Activated T-helper 9 cell treated with anti-CD3 and anti-CD28 coated beads, Interleukin-2, amount 50 U/mL, for 16 hours (primary cell): ENCODE results near the gene NOL4L.
A peak's percentile ranks its signal among the peaks of the same experiment; 100 is the strongest.

Experiments
- DNase-seq: peaks from one replicate; pipeline ENCODE4 v3.0.0-alpha.2; 2020; ENCODE audit warnings: low read depth

The NOL4L gene

DNA sequence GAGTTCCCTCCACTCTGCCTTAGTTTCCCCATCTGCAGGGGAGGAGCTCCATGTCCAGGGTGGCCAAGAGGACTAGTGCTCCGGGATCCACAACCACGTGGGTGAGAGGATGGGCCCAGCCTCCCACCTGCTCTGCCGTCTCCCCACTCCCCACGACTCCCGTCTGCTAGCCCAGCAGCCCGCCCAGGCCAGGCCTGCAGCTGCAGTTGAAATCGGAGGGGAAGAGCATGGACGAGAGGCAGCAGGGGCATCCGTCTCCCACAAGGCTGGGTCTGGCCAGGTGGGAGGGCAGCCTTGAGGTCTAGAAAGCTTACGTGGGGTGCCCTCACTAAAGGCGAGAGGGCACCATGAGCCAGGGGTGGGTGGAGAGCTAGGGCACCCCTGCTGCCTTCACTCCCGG, 8.6 kb downstream of the NOL4L start:
- no peak for DNase-seq

- DNase-seq = no peak
Observed at GRCh38 chr20:32575805-32576204, 9.3 kb downstream of the NOL4L start.

- no peak for DNase-seq
Observed at GRCh38 chr20:32575227-32575581, 9.9 kb downstream of the NOL4L start.

DNA sequence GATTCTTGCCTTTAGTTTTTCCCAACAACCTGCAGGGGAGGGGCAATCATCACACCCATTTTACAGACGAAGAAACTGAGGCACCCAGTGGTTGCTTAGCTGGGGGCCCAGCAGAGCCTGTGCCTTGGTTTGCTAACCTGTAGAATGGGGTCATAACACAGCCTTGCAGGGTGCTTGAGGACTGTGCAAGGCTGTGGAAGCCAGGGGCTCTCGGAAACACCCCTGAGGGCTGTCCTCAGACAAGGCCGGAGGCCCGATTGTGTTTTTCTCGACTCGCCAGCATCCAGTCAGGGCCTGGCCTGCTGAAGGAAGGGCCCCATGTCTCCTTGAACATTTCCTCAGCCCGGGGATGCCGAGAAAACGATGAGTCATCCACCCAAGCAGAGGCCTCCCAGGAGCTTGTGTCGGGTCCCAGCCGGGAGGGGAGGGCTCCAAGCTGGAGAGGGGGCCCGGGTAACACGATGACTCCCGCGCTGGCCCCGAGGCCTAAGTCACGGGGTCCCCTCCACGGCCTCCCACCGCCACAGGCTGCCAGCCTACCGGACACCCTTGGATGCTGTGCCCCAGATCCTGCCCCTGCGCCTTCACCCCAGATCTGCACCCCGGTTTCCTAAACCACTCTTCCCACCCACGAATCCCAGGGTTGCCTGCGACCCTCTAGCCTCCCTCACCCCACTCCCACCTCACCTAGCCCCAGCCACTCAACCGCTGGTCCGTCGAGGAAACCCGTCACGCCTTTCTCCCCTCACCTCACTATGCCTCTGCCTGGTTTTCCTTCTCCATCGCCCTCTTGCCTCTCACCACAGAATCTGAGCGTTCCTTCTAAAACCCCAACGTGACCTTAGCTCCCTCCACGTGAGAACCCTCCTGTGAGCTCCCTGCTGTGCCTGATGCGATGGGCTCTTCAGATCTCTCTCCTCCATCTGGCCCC, 10.6 kb downstream of the NOL4L start:
- peak; percentile 18 for DNase-seq

GRCh38 chr20:32573167-32573851, 11.8 kb downstream of the NOL4L start:
- DNase-seq = no peak

DNA sequence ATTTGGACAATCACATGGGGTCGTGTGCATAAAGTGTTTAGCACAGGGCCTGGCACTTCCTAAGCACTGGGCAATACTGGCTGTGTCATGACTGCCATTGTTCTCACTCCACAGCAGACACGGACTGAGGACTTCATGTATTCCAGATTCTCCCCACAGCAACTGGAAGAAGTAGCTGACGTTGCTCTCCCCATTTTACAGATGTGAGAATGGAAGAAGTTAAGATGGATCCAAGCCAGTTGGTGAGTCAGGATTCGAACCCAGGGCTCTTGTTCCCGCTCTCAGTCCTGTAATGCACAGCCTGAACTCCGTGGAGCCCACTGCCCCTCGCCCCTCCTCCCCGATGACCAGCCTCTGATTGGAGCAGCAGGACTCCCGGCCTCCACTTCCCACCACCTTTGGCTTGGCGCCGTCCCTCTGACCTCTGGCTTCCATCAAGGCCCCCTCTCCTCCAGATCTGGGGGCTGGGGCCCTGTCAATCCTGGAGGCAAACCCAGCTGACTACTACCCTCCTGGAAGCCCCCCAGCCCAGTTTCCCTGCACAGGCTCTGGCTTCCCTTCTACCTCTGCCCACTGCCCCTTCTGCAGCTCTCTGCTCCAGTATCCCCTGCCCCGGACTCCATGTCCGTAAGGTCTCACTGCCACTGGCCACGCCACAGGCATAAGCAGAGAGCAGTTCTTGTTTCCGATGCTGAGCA, 12.7 kb downstream of the NOL4L start:
- DNase-seq = no peak

- DNase-seq = no peak
Observed at GRCh38 chr20:32571566-32571965, 13.6 kb downstream of the NOL4L start.

- DNase-seq = no peak
Observed at GRCh38 chr20:32570401-32571190, 14.5 kb downstream of the NOL4L start.

- no peak for DNase-seq
Observed at GRCh38 chr20:32569380-32570305, 15.5 kb downstream of the NOL4L start.

DNA sequence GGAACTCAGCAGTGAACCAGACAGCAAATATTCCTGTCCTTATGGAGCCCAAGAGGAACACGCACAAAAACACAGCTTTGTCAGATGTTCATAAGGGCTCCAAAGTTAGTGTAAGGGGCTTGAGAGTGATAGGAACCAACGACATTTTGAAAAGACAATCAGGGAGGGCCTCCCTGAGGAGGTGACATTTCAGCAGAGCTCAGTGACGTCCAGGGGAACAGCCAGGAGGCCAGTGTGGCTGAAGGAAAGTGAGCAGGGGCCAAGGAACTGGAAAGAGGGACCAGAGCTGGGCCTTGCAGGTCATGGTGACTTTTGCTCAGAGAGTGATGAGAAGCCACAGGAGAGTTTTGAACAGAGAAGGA, 16.1 kb downstream of the NOL4L start:
- no peak for DNase-seq

- DNase-seq = no peak
Observed at GRCh38 chr20:32567384-32568178, 17.6 kb downstream of the NOL4L start.

DNA sequence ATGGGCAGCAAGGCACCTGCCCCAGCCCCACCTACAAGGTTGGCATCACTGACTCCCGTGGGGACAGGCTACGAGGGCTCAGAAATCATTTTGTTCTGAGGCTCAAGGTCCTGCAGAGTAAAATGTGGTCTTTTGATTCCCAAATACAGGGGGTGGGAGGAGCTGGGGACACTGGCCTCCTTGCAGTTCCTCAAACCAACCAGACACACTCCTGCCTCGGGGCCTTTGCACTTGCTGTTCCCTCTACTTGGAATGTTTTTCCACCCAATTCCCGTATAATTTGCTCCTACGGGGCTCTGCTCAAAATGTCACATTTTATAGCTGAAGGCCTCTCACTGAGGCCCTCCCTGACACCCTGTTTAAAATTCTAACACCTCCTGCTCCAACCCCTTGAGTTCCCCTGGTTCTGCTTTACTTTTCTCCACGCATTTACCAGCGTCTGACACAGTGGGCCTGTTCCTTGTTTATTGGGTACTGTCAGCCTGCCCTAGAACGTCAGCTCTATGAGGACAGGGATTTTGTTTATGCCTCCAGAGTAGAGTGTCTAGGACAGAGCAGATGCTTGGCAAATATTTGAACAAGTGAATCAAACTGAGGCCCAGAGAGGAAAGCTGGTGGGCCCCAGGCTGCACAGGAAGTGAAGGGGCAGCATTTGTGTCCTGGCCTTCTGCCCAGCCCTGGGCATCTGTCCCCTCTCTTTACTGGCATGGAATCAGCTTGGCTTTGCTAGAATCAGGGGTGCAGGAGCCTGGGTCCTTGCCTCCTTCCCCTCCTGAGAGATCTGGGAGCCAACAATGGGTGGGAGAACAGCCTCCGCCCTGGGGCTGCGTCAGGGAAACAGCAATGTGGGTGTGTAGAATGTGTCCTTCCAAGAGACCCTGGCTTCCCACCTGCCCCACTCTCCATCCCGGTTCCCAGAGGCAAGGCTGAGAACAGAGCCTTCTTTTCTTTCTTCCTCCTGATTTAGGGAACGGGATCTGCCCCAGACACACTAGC, 18.5 kb downstream of the NOL4L start:
- DNase-seq = no peak

DNA sequence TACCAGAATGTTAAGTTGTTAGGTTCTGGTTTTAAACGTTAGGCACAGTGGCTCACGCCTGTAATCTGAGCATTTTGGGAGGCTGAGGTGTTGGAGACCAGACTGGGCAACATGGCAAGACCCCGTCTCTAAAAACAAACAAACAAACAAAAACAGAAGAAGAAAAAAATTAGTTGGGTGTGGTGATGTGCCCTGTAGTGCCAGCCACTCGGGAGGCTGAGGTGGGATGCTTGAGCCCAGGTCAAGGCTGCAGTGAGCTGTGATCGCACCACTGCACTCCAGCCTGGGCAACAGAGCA, 19.4 kb downstream of the NOL4L start:
- DNase-seq = no peak

DNA sequence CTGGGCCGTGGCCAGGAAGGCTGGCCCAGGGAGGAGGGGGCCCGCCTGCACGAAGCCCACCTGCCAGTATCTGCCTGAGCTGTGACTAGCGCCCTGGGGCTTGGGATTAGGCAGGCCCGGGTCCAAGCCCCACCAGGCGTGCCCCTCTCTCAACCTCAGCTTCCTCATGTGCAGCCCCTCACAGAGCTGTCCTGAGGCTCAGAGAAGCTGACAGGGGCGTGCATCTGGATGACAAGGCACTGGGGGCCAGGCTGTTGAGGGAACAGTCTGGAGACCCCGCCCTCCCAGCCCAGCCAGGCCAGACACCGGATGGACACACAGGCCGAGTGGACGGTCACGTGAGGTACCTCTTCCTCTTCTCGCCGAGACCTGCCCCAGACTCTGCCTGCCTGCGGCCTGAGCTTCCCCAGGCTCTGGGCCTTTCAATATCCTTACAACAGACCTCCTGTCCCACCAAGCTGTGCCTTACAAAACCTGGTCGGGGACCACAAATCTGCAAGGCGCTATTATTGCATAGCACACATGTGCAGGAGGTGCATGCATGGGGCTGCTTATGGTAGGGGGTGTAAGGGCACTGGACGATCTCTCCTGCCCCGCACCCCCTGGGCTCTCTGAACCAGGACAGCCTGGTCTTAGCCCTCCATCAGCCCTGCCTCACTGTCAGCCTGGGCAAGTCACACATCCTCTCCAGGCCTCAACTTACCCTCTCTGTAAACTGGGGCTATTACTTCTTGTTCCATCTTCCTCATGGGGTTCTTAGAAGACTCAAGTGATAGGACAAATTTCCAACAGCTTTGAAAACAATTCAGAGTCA, 20.0 kb downstream of the NOL4L start:
- no peak for DNase-seq

GRCh38 chr20:32564440-32564839, 20.7 kb downstream of the NOL4L start:
- no peak for DNase-seq

DNA sequence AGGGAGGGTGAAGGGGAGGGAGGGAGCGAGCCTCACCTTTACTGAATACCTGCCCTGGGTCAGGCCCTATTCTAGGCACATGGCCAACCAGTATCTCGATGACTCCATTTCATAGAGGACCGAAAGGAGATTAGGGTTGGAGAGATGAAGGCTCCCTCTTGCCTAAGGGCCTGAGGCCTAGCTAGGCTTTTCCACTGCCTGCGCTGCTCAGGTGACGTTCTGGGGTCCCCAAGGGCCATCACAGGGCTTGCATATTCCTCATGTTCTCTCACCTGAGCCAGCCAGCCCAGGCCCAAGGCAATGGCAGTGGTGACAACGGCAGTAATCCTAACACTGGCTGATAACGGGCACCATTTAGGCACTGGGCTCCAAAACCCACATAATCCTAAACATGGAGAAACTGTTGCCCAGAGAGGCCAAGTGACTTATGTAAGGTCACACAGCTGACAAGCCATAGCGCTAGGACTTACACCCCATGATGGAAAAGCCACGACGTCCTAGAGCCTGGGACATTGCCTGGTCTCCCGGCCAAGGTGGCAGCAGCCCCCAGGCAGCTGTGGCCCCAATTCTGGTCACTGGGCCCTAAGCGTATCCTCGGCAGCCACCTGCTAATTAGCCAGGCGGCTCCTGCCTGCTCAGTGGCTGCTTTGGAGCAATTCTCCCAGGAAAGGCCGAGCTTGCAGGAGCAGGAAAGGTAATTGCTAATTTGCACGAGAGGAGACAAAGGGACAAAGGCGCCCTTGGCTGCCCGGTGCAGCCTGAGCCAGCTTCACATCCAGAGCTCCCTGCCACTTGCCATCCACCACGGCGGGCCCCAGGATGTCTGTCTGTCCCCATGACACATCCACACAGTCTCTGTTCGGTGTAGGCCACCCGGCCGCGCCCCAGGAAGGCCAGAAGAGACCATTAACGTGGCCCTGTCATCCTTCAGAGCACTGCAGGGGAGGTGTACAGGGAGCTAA, 21.5 kb downstream of the NOL4L start:
- DNase-seq = no peak

DNA sequence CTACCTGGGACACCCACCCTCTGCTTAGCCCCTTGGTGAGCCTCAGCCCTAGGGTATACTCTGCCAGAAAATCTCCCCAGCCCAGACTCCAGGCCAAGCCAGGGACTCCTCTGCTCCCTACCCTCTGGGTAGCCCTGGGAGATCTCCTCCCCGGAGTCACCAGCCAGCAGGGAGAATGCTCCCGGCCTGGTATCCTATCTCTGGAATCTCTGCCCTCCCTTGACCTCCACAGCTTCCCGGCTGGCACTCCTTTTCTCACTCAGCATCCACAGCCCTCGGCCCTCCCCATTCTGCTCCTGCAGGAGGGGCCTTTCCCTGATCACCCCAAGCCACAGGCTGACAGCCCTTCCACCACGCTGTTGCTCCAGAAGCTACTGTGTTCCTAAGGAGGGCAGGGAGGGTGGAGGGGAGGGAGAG, 22.6 kb downstream of the NOL4L start:
- DNase-seq = no peak
